DND-41 (cell line): ENCODE data around the gene RWDD1.
A peak's percentile ranks its signal among the peaks of the same experiment; 100 is the strongest.

ENCODE experiments used
- ATAC-seq: fragments of 200-7000 bp; cut with Tn5 transposase; 3 replicates; pipeline ENCODE4 v1.9.1; 2021; ENCODE audit warnings: low read depth; ENCODE audit not compliant: insufficient read depth
- DNase-seq: peaks from one replicate; pipeline ENCODE4 v3.0.0-alpha.2; 2020
- H2AFZ ChIP-seq: 2 replicates; pipeline ENCODE4 v1.6.0; 2012; ENCODE audit warnings: low read depth, low read length
- H3K27ac ChIP-seq: 2 replicates; pipeline ENCODE4 v1.5.1; 2012; ENCODE audit warnings: low read length, inconsistent platforms
- H3K27me3 ChIP-seq: fragments of 200-600 bp; sonication (generic); 2 replicates; pipeline ENCODE4 v1.6.0; 2012; ENCODE audit warnings: low read length, mild to moderate bottlenecking, inconsistent platforms; ENCODE audit not compliant: insufficient read depth, poor library complexity
- H3K36me3 ChIP-seq: 2 replicates; pipeline ENCODE4 v1.5.1; 2012; ENCODE audit warnings: low read length, inconsistent platforms; ENCODE audit not compliant: insufficient read depth
- H3K4me1 ChIP-seq: 2 replicates; pipeline ENCODE4 v1.5.1; 2012; ENCODE audit warnings: mild to moderate bottlenecking, low read length; ENCODE audit not compliant: insufficient read depth
- H3K4me2 ChIP-seq: 2 replicates; pipeline ENCODE4 v1.6.0; 2012; ENCODE audit warnings: mild to moderate bottlenecking, moderate library complexity, low read length, inconsistent platforms; ENCODE audit not compliant: insufficient read depth
- H3K4me3 ChIP-seq, 2 experiments: fragments of 200-600 bp in 1 of 2; shearing (Covaris generic) in 1 of 2; 2 replicates each; pipeline ENCODE4 v1.5.1; 2012 to 2016; ENCODE audit warnings: inconsistent platforms in 2 of 2, low read length in 2 of 2, mild to moderate bottlenecking in 2 of 2, low read depth in 1 of 2, moderate library complexity in 1 of 2
- H3K79me2 ChIP-seq: 2 replicates; pipeline ENCODE4 v1.6.0; 2012; ENCODE audit warnings: low read length, inconsistent platforms; ENCODE audit not compliant: insufficient read depth
- H3K9ac ChIP-seq: 2 replicates; pipeline ENCODE4 v1.6.0; 2012; ENCODE audit warnings: low read depth, mild to moderate bottlenecking, inconsistent platforms, low read length, moderate library complexity
- H3K9me3 ChIP-seq: 2 replicates; pipeline ENCODE4 v1.5.1; 2012; ENCODE audit warnings: low read length, moderate library complexity, mild to moderate bottlenecking, inconsistent platforms; ENCODE audit not compliant: insufficient read depth, severe bottlenecking
- H4K20me1 ChIP-seq: 2 replicates; pipeline ENCODE4 v1.6.0; 2012; ENCODE audit warnings: low read length; ENCODE audit not compliant: insufficient read depth
- CTCF ChIP-seq: IDR thresholded peaks from 2 replicates; pipeline ENCODE4 v1.5.1; 2012; ENCODE audit warnings: borderline replicate concordance, low read length, moderate library complexity, mild to moderate bottlenecking; ENCODE audit not compliant: poor library complexity, severe bottlenecking; ENCODE audit errors: extremely low read depth
- EZH2 ChIP-seq: IDR thresholded peaks from 3 replicates; pipeline ENCODE4 v1.6.1; 2012; ENCODE audit warnings: borderline replicate concordance, low read depth, mild to moderate bottlenecking, moderate library complexity, low read length, inconsistent platforms; ENCODE audit not compliant: severe bottlenecking

Gene RWDD1

GRCh38 chr6:116571683-116572000, 338 bp downstream of the RWDD1 start:
- Histone ChIP-seq H4K20me1 (peaks cover 22% of the 10 kb centered on the region; the same call in 1 of the 2 replicates), H3K9me3 (no peaks in the 10 kb centered on the region), H3K27ac (peak overlapping the region; percentile 84), H3K27me3 (no peaks in the 10 kb centered on the region), H3K4me2 (peak overlapping the region; percentile 71), H3K4me1 (peaks cover 37% of the 10 kb centered on the region), H2AFZ (peak overlapping the region; percentile 99), H3K9ac (peak overlapping the region; percentile 83), H3K36me3 (peaks cover 25% of the 10 kb centered on the region; the same call in 1 of the 2 replicates), H3K4me3 (peak overlapping the region; percentile 70 to 95), H3K79me2 (peaks cover 65% of the 10 kb centered on the region)
- DNase-seq (no peak), ATAC-seq (no peak)
- no peak for TF ChIP-seq EZH2
- no peak for TF ChIP-seq CTCF

- H3K9ac ChIP-seq = peak overlapping the region; percentile 83
- peak overlapping the region; percentile 84 for H3K27ac ChIP-seq
- no peak for ATAC-seq
- peaks cover 70% of the 10 kb centered on the region for H3K79me2 ChIP-seq
- peak overlapping the region; percentile 70 to 95 for H3K4me3 ChIP-seq
- H4K20me1 ChIP-seq = peaks cover 23% of the 10 kb centered on the region; the same call in 1 of the 2 replicates
- no peaks in the 10 kb centered on the region for H3K9me3 ChIP-seq
- peaks cover 30% of the 10 kb centered on the region; the same call in 1 of the 2 replicates for H3K36me3 ChIP-seq
- H3K4me2 ChIP-seq = peak overlapping the region; percentile 71
- DNase-seq = peak; percentile 18
- peaks cover 37% of the 10 kb centered on the region for H3K4me1 ChIP-seq
- peak overlapping the region; percentile 99; the same call in 1 of the 2 replicates for H2AFZ ChIP-seq
- no peak for TF ChIP-seq CTCF
- TF ChIP-seq EZH2 = no peak
- H3K27me3 ChIP-seq = no peaks in the 10 kb centered on the region
Observed at GRCh38 chr6:116572162-116572561, 858 bp downstream of the RWDD1 start.

DNA sequence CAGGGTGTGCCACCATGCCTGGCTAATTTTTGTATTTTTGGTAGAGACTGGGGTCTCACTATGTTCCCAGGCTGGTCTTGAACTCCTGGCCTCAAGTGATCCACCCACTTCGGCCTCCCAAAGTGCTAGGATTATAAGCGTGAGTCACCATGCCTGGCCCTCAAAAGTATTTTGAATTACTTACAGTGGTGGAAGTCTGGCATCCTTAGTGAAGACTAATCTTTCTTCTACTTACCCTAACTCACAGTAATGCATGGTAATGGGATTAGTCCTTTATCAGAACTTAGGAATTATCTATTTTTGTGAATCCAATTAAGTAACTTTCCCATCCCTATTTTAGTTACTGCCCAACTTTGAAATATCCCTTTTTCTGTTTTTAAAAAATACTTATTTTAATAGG, 3.9 kb downstream of the RWDD1 start:
- no peak overlapping the region for H3K4me3 ChIP-seq
- H3K4me2 ChIP-seq = no peak overlapping the region
- ATAC-seq = no peak
- no peak overlapping the region for H3K9ac ChIP-seq
- H3K79me2 ChIP-seq = peaks cover 97% of the 10 kb centered on the region
- DNase-seq = no peak
- no peak overlapping the region for H3K27ac ChIP-seq
- peaks cover 29% of the 10 kb centered on the region; the same call in 1 of the 2 replicates for H4K20me1 ChIP-seq
- no peaks in the 10 kb centered on the region for H3K9me3 ChIP-seq
- H3K36me3 ChIP-seq = peaks cover 47% of the 10 kb centered on the region; the same call in 1 of the 2 replicates
- H3K27me3 ChIP-seq = no peaks in the 10 kb centered on the region
- H3K4me1 ChIP-seq = peaks cover 23% of the 10 kb centered on the region
- H2AFZ ChIP-seq = no peak overlapping the region
- TF ChIP-seq CTCF (no peak), EZH2 (no peak)
